ENCODE results near the gene CYP26B1.

Gene CYP26B1

DNA sequence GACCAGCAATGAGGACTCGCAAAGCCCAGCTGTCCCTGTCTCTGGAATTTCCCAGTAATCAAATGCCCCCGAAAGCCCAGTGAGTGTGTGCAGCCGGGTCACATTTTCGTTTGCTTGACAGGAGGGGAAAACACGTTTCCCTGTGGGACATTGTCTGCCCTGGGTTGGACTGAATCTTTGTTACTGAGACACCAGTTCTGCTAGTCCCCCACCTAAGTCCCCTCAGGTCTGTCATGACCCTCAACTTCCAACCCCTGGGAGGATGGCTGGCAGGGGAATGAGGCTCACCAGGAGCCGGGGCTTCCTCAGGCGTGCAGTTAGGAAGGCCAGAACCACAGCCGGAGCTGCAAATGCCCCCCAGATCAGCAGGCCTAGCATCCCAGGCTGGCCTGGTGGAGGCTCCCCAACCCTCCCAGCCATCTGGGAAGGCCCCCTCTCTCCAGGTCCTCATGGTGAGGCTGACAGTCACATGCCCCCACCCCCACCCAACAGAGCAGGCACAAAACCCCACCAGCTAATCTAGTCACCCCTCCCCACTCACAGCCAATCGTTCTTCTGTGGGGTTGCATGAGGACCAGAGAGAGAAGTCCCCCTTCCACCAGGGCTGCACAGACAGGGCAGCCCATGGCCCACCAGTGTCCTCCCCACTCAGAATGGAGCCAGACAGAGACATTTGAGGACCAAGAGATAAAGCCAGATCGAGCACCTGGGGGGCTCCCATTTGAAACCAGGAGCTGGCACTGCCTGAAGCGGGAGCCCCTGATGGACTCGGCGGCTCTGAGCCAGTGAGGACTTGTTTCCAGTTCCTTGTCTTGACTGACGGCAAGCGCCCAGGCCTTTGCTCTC is 33.6 kb downstream of the CYP26B1 start:
- H3K9me3 ChIP-seq, result no peaks in the 10 kb centered on the region
- TF ChIP-seq, protein P1, sequence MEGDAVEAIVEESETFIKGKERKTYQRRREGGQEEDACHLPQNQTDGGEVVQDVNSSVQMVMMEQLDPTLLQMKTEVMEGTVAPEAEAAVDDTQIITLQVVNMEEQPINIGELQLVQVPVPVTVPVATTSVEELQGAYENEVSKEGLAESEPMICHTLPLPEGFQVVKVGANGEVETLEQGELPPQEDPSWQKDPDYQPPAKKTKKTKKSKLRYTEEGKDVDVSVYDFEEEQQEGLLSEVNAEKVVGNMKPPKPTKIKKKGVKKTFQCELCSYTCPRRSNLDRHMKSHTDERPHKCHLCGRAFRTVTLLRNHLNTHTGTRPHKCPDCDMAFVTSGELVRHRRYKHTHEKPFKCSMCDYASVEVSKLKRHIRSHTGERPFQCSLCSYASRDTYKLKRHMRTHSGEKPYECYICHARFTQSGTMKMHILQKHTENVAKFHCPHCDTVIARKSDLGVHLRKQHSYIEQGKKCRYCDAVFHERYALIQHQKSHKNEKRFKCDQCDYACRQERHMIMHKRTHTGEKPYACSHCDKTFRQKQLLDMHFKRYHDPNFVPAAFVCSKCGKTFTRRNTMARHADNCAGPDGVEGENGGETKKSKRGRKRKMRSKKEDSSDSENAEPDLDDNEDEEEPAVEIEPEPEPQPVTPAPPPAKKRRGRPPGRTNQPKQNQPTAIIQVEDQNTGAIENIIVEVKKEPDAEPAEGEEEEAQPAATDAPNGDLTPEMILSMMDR (IDR thresholded peaks at IDR 0.05), result no peak
- H3K36me3 ChIP-seq, result no peaks in the 10 kb centered on the region
- H3K4me3 ChIP-seq, result no peak overlapping the region
- intact Hi-C loops (cut with DNase I; ENCODE audit: low total_unique reads), result no loop called here
- peaks cover 0 to 15% (median 7%) of the 10 kb centered on the region in 4 donors for H3K4me1 ChIP-seq
- H3K27ac ChIP-seq, result no peak overlapping the region
- H3K27me3 ChIP-seq, result no peaks in the 10 kb centered on the region
- peak in 1 of 2 donors; percentile 59 for DNase-seq

DNA sequence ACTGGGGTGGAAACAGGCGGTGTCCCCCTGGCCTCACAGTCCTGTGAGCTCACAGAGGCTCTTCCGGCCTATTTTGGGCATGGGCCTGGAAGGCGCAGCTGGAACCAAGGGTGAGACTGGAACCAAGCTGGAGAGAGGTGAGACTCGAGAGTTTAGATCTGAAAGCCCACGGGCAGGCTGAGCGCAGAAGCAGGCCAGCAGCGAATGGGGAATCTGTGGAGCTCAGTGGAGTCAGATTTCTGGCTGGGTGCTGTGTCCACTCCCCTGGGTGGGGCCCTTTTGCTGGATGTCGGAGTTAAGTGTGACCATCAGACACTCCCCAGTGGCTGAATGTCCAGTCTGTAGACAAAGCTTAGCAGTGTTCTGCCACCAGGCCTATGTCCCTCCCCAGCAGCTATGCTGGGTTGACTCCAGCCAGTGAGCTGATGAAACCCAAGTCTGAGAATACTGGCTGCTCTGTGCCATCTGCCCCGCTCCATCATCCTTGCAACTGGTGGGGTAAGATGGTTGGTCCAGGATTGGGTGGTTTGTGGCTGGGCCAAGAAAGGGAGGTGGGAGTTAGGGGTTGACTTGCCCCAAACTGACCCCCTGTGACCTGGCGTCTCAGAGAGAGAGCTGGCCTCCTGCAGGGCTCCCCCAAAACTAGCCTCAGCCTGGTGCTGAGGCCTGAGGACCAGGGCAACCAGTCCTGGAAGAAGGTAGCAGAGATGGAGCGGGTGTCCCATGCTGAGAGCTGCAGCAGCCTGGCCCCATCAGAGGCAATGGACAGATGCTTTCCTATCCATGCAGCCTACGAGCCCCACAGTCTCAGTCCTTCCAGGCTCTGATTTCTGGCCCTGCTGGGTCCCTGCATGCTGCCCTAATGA is 34.4 kb downstream of the CYP26B1 start:
- Histone ChIP-seq H3K27me3 (no peaks in the 10 kb centered on the region), H3K27ac (no peak overlapping the region), H3K4me1 (peaks cover 0 to 15% (median 7%) of the 10 kb centered on the region in 4 donors), H3K9me3 (no peaks in the 10 kb centered on the region), H3K4me3 (no peak overlapping the region), H3K36me3 (no peaks in the 10 kb centered on the region)
- DNase-seq, result peak in 1 of 2 donors; percentile 57
- TF ChIP-seq, protein P1 (IDR thresholded peaks at IDR 0.05), result no peak
- intact Hi-C loops (cut with DNase I; ENCODE audit: low total_unique reads), result no loop called here

DNA sequence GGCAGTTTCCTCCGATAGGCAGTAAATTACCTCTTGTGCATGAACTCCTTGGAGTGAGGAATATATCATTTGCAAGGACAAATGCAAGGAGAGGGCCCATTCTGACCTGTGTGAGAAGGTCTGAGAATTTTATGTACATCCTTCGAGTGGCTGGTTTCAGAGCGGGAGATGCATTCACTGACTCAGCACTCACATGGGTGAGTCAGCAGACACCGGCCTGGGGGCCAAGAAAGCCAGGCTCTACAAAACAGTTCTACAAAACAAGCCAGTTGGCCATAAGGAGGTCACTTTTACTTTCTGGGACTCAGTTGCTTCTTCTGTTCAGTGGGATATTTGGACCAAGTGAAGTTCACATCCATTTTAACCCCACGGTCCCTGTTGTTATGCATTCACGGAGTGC is 35.3 kb downstream of the CYP26B1 start:
- Histone ChIP-seq H3K27me3 (no peaks in the 10 kb centered on the region), H3K4me3 (no peak overlapping the region), H3K9me3 (no peaks in the 10 kb centered on the region), H3K27ac (no peak overlapping the region), H3K36me3 (no peaks in the 10 kb centered on the region), H3K4me1 (peaks cover 0 to 15% (median 7%) of the 10 kb centered on the region in 4 donors)
- no peak for DNase-seq
- intact Hi-C loops (cut with DNase I; ENCODE audit: low total_unique reads), result no loop called here
- TF ChIP-seq, protein P1 (IDR thresholded peaks at IDR 0.05), result no peak

DNA sequence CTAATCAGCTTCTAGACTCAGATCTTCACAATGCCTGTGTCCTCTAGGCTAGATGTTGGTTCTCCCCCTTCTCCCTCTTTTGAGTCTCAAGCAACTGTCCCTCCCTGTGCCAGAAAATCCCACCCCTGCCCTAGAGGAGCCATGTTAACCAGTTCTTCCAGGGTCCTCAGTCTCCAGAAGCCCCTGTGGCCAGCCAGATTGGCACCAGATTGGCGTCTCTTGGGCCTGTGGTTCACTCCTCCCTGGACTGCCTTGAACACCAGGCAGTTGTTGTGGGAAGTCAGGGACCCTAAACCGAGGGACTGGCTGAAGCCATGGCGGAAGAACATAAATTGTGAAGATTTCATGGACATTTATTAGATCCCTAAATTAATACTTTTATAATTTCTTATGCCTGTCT is 36.6 kb downstream of the CYP26B1 start:
- intact Hi-C loops (cut with DNase I; ENCODE audit: low total_unique reads), result no loop called here
- TF ChIP-seq, protein P1 (IDR thresholded peaks at IDR 0.05), result no peak
- no peak for DNase-seq

DNA sequence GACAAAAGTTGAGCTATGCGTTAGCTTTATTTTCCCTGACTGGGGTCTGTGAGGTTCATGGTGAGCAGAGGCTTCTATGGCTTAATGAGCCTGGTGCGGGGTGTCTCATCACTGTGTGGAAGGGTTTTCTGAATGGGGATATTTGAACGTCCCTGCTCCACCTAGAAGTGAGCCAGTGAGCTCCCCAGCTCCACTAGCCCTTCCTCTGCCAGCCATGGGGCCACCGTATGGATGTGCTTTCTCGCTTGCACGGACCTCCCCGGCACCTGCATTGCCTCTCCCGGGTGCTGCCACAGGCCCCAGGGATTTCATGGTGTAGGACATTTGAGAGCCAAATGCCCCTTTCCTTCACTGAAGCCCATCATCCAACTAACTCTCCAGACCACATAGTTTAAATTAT is 37.8 kb downstream of the CYP26B1 start:
- Histone ChIP-seq H3K27ac (no peak overlapping the region), H3K4me1 (peaks cover 0 to 1% (median 0%) of the 10 kb centered on the region in 4 donors), H3K36me3 (no peaks in the 10 kb centered on the region), H3K4me3 (no peak overlapping the region), H3K9me3 (no peaks in the 10 kb centered on the region), H3K27me3 (no peaks in the 10 kb centered on the region)
- intact Hi-C loops (cut with DNase I; ENCODE audit: low total_unique reads), result no loop called here
- TF ChIP-seq, protein P1 (IDR thresholded peaks at IDR 0.05), result no peak
- no peak for DNase-seq

More for the DNA sequence above, 36.6 kb downstream of the CYP26B1 start:
- no peaks in the 10 kb centered on the region for H3K27me3 ChIP-seq
- no peak overlapping the region for H3K27ac ChIP-seq
- no peaks in the 10 kb centered on the region for H3K36me3 ChIP-seq
- H3K4me1 ChIP-seq, result peaks cover 0 to 13% (median 6%) of the 10 kb centered on the region in 4 donors
- H3K9me3 ChIP-seq, result no peaks in the 10 kb centered on the region
- no peak overlapping the region for H3K4me3 ChIP-seq

All from tibial artery (tissue), 4 donors.